Activated CD8-positive, alpha-beta T cell treated with anti-CD3 and anti-CD28 coated beads for 36 hours (primary cell): Measurements from ENCODE around the gene SIGLEC9. TPM values are rescaled to one million over a fixed set of nuclear protein-coding genes. Genes with fewer than 3 reads are reported as not detected.
A peak's percentile ranks its signal among the peaks of the same experiment; 100 is the strongest.

Source experiments
- ATAC-seq: fragments of 200-7000 bp; cut with Tn5 transposase; one replicate; pipeline ENCODE4 v1.10.0; 2021; ENCODE audit warnings: mild to moderate bottlenecking, moderate library complexity
- CTCF ChIA-PET: fragments of 350-600 bp; sonication (Branson Sonifier 250); formaldehyde crosslinking; loops from one replicate; lab custom pipeline; 2021; ENCODE audit warnings: antibody characterized with exemption; lab: Charles Lee
- POLR2A ChIA-PET: fragments of 350-600 bp; sonication (Branson Sonifier 250); formaldehyde crosslinking; loops from one replicate; lab custom pipeline; 2021; ENCODE audit warnings: antibody characterized with exemption; lab: Charles Lee
- DNase-seq: peaks from one replicate; pipeline ENCODE4 v3.0.0-alpha.2; 2020
- H3K27ac Mint-ChIP-seq: one replicate; pipeline ENCODE4 v1.8.0; 2021; ENCODE audit warnings: mild to moderate bottlenecking, mixed read lengths
- H3K27me3 Mint-ChIP-seq: one replicate; pipeline ENCODE4 v1.8.0; 2021; ENCODE audit warnings: mixed read lengths
- H3K36me3 Mint-ChIP-seq: one replicate; pipeline ENCODE4 v1.8.0; 2021; ENCODE audit warnings: low read depth, mixed read lengths
- H3K4me1 Mint-ChIP-seq: one replicate; pipeline ENCODE4 v1.8.0; 2021; ENCODE audit warnings: low read depth, mixed read lengths
- H3K4me3 Mint-ChIP-seq: one replicate; pipeline ENCODE4 v1.8.0; 2021; ENCODE audit warnings: mild to moderate bottlenecking, moderate library complexity, mixed read lengths
- H3K9me3 Mint-ChIP-seq: one replicate; pipeline ENCODE4 v1.8.0; 2021; ENCODE audit warnings: mixed read lengths
- CTCF ChIP-seq: fragments of 200-600 bp; IDR thresholded peaks from one replicate; pipeline ENCODE4 v1.8.0; 2022; ENCODE audit warnings: antibody characterized with exemption, mild to moderate bottlenecking
- intact Hi-C: fragments of 100-400 bp; cut with micrococcal nuclease; formaldehyde crosslinking; loops from one replicate; pipeline ENCODE4 v1.10.0; 2022
- total RNA-seq, 2 experiments: library from RNA; stranded (reverse); gene quantifications; one replicate each; pipeline ENCODE4 v1.2.3, GENCODE V29; 2021

SIGLEC9 gene
- total RNA-seq, 2 experiments from 2014 or later, result 0.40 to 0.65 TPM

DNA sequence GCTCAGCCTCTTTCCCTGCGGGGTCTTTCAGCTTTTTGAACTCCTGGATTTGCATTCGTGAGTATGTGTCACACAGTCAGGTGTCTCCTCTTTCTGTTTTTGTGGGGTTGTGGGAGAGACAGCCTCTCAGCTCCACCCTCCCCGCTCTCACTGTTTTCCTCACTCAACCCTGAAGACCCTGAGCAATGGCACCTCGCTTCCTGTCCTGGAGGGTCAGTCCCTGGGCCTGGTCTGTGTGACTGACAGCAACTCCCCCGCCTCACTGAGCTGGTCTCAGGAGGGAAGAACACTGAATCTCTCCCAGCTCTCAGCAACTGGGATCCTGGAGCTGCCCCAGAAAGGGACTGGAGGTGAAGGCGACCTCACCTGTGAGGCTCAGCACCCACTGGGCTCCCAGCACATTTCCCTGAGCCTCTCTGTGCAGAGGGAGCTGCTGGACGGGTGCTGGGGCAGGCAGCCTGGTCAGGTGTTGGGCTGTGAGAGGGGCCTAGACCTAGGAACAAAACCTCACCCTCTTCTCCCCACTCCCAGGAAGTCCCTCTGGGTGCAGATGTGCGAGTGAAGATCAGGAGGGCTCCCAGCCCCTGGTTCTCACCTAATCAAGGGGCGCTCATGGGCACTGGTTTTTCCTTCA is 13.2 kb downstream of the SIGLEC9 start:
- Mint-ChIP-seq H3K36me3 (peaks cover 5% of the 10 kb centered on the region), H3K27ac (peak overlapping the region; percentile 50), H3K4me3 (no peak overlapping the region), H3K27me3 (no peaks in the 10 kb centered on the region), H3K4me1 (peaks cover 24% of the 10 kb centered on the region), H3K9me3 (peaks cover 4% of the 10 kb centered on the region)
- no peak for ATAC-seq
- ChIA-PET CTCF (interaction anchor here (2.7 kb wide), 1 partner anchor 24 kb away, joined by 6 read pairs; no protein-coding TSS in a partner anchor), POLR2A (interaction anchor here (0.5 kb wide), 1 partner anchor 136 kb away, joined by 3 read pairs; no protein-coding TSS in a partner anchor)
- DNase-seq, result no peak
- intact Hi-C loops, result no loop called here
- no peak for TF ChIP-seq CTCF

DNA sequence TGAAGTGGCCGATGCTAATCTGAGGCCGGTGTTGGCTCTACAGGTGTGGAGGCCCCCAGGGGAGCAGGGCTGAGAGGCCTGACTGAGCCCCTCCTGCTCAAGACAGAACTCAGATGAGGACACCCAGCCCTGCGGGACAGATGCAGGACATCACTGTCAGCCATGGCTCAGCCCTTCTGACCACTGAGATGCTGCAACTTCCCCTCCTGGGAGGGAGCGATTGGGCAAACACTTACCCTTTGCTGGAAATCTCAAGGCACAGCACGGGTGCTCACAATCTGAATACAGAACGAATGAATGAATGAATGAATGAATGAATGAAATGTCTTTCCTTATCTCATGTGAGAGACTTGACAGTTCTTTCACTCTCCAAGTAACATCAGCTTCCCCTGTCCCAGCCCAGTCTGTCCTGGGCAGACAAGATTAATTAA is 13.9 kb downstream of the SIGLEC9 start:
- H3K27ac Mint-ChIP-seq, result no peak overlapping the region
- no peak overlapping the region for H3K4me3 Mint-ChIP-seq
- CTCF ChIA-PET, result no interaction called here
- peaks cover 5% of the 10 kb centered on the region for H3K36me3 Mint-ChIP-seq
- H3K4me1 Mint-ChIP-seq, result peaks cover 24% of the 10 kb centered on the region
- intact Hi-C loops, result no loop called here
- DNase-seq (no peak), ATAC-seq (no peak)
- POLR2A ChIA-PET, result no interaction called here
- peaks cover 4% of the 10 kb centered on the region for H3K9me3 Mint-ChIP-seq
- no peaks in the 10 kb centered on the region for H3K27me3 Mint-ChIP-seq
- no peak for TF ChIP-seq CTCF

DNA sequence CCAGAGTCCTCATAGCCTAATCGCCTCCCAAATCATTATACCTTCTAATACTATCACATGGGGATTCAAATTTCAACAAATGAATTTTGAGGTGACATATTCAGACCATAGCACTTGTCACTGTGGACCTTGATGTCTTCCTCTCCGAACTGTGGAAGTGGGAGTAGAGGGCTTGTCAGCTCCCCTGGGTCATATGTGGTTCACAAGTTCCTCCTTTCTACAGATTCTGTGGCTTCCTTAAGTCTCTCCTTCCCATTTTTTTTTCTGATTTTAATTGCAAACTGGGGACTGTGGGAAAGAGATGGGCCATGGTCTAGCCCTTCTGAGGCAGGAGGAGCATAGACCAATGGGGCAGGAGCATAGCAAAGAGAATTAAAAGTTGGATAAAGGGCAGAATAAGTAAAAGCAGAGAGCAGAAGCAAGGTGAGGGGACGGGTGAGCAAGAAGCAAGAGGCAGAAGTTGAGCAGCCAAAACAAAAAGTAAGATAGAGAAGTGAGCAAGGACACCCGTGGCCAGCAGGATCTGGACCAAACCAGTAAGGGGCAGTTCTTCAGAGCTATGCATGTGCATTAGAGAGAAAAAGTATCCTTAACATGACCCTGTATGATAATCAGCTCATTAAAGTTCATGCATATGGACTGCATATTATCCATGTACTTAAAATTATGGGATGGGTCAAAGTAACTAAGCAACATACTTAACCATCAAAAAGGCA is 14.8 kb downstream of the SIGLEC9 start:
- H3K4me3 Mint-ChIP-seq, result no peak overlapping the region
- intact Hi-C loops, result no loop called here
- peaks cover 4% of the 10 kb centered on the region for H3K9me3 Mint-ChIP-seq
- H3K4me1 Mint-ChIP-seq, result peaks cover 24% of the 10 kb centered on the region
- peaks cover 5% of the 10 kb centered on the region for H3K36me3 Mint-ChIP-seq
- CTCF ChIA-PET, result no interaction called here
- no peaks in the 10 kb centered on the region for H3K27me3 Mint-ChIP-seq
- no peak overlapping the region for H3K27ac Mint-ChIP-seq
- no peak for DNase-seq
- POLR2A ChIA-PET, result no interaction called here
- TF ChIP-seq CTCF, result no peak
- no peak for ATAC-seq

- Mint-ChIP-seq H3K36me3 (peaks cover 3% of the 10 kb centered on the region), H3K27me3 (no peaks in the 10 kb centered on the region), H3K4me1 (peaks cover 24% of the 10 kb centered on the region), H3K27ac (no peak overlapping the region), H3K4me3 (no peak overlapping the region), H3K9me3 (peaks cover 4% of the 10 kb centered on the region)
- DNase-seq (no peak), ATAC-seq (no peak)
- no peak for TF ChIP-seq CTCF
- ChIA-PET POLR2A (no interaction called here), CTCF (no interaction called here)
- intact Hi-C loops, result no loop called here
These were observed 15.7 kb downstream of the SIGLEC9 start for GRCh38 chr19:51140441-51140840.

DNA sequence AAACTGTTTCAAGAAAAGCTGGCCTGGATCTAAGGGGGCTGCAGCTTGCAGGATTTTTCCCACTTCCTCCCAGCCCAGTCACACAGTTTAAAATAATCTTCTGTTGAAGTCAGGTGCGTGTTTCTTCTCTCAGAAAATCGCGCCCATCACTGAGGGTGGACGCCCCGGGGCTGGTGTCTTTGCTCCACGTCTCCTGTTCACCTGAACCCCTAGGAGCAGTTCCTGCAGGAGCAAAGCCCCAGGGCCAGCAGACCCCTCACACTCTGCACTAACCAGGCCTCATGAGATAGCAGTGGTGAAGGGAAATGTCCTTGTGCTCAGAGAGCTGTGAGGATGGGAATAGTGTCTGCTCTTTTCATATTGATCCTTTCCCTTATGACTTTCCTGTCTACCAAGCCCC is 16.5 kb downstream of the SIGLEC9 start:
- H3K27me3 Mint-ChIP-seq, result no peaks in the 10 kb centered on the region
- no peak overlapping the region for H3K27ac Mint-ChIP-seq
- TF ChIP-seq CTCF, result no peak
- intact Hi-C loops, result no loop called here
- POLR2A ChIA-PET, result no interaction called here
- H3K9me3 Mint-ChIP-seq, result no peaks in the 10 kb centered on the region
- CTCF ChIA-PET, result interaction anchor here (0.7 kb wide), 1 partner anchor 17 kb away, joined by 4 read pairs; no protein-coding TSS in a partner anchor
- H3K4me1 Mint-ChIP-seq, result peaks cover 20% of the 10 kb centered on the region
- no peaks in the 10 kb centered on the region for H3K36me3 Mint-ChIP-seq
- ATAC-seq (no peak), DNase-seq (no peak)
- H3K4me3 Mint-ChIP-seq, result no peak overlapping the region
